Panc1 (cell line): ENCODE data around the gene SIK3. TPM values are rescaled to one million over a fixed set of nuclear protein-coding genes. Genes with fewer than 3 reads are reported as not detected.

ENCODE experiments used
- ATAC-seq: fragments of 200-7000 bp; cut with Tn5 transposase; 2 replicates; pipeline ENCODE4 v1.9.1; 2020; ENCODE audit warnings: mild to moderate bottlenecking, moderate library complexity
- BruUV-seq: library from RNA; stranded (reverse); fragments of 400-500 nt; replicated peaks from 2 replicates; lab custom pipeline; 2021; lab: Mats Ljungman, UMichigan
- CTCF ChIA-PET: fragments of 300-600 bp; sonication (Branson Sonifier 250); formaldehyde crosslinking; loops from one replicate; lab custom pipeline; 2022; ENCODE audit warnings: antibody characterized with exemption; lab: Charles Lee
- POLR2A ChIA-PET: fragments of 300-600 bp; sonication (Branson Sonifier 250); formaldehyde crosslinking; loops from one replicate; lab custom pipeline; 2022; ENCODE audit warnings: antibody characterized with exemption; lab: Charles Lee
- DNase-seq: peaks from one replicate; pipeline ENCODE4 v3.0.0-alpha.2; 2010; ENCODE audit warnings: low read depth, low spot score
- H3K27ac ChIP-seq: 2 replicates; pipeline ENCODE4 v1.5.1; 2011; ENCODE audit warnings: mild to moderate bottlenecking, low read length, inconsistent platforms
- H3K27me3 ChIP-seq: fragments of 200-500 bp; sonication (Bioruptor generic); 2 replicates; pipeline ENCODE4 v1.6.0; 2014; ENCODE audit warnings: low read length, inconsistent platforms; ENCODE audit not compliant: control insufficient read depth, insufficient read depth
- H3K36me3 ChIP-seq: fragments of 200-500 bp; sonication (Bioruptor generic); 2 replicates; pipeline ENCODE4 v1.5.1; 2014; ENCODE audit warnings: inconsistent platforms, mild to moderate bottlenecking, low read length, moderate library complexity; ENCODE audit not compliant: control insufficient read depth, insufficient read depth
- H3K4me1 ChIP-seq: 2 replicates; pipeline ENCODE4 v1.5.1; 2011; ENCODE audit warnings: inconsistent platforms, mild to moderate bottlenecking, low read length, moderate library complexity; ENCODE audit not compliant: control insufficient read depth, insufficient read depth
- H3K4me3 ChIP-seq, 2 experiments: 2 replicates each; pipeline ENCODE4 v1.5.1; 2011 to 2012; ENCODE audit warnings: low read depth in 2 of 2, low read length in 2 of 2, mild to moderate bottlenecking in 2 of 2, inconsistent platforms in 1 of 2, moderate library complexity in 1 of 2
- H3K9me3 ChIP-seq: fragments of 200-500 bp; sonication (Bioruptor generic); 2 replicates; pipeline ENCODE4 v1.5.1; 2014; ENCODE audit warnings: low read depth, mild to moderate bottlenecking, inconsistent platforms, low read length, moderate library complexity; ENCODE audit not compliant: control insufficient read depth, insufficient read depth
- POLR2AphosphoS5 ChIP-seq: IDR thresholded peaks from 2 replicates; pipeline ENCODE4 v1.6.1; 2012; ENCODE audit warnings: mild to moderate bottlenecking, low read depth, low read length, moderate library complexity
- SIN3A ChIP-seq: IDR thresholded peaks from 2 replicates; pipeline ENCODE4 v1.6.1; 2012; ENCODE audit warnings: low read depth, mild to moderate bottlenecking, low read length, moderate library complexity, borderline replicate concordance; ENCODE audit not compliant: insufficient read depth
- TCF7L2 ChIP-seq: IDR thresholded peaks from 2 replicates; pipeline ENCODE4 v1.6.1; 2011; ENCODE audit warnings: mild to moderate bottlenecking, low read depth, low read length, inconsistent platforms
- in situ Hi-C: cut with HindIII; loops from 2 replicates; pipeline ENCODE4 v1.10.0; 2016; ENCODE audit warnings: low sequenced_read_pairs, low pct_unique_long_range_greater_than_20kb
- intact Hi-C: fragments of 100-400 bp; cut with micrococcal nuclease; formaldehyde crosslinking; loops from one replicate; pipeline ENCODE4 v1.10.0; 2022; ENCODE audit not compliant: unreplicated experiment
- total RNA-seq: library from RNA; stranded (reverse); gene quantifications from one replicate; pipeline ENCODE4 v1.2.1, GENCODE V29; 2021; ENCODE audit not compliant: unreplicated experiment
- TF ChIP-seq, protein P1 (sequence below), 2 experiments: IDR thresholded peaks; 2 replicates each; pipeline ENCODE4 v1.6.1; 2011 to 2012; ENCODE audit warnings: low read depth in 2 of 2, control low read depth in 1 of 2, low read length in 1 of 2, mild to moderate bottlenecking in 1 of 2, moderate library complexity in 1 of 2; ENCODE audit not compliant: insufficient read depth in 1 of 2
- TF ChIP-seq, protein P2 (sequence below): fragments of 450-650 bp; IDR thresholded peaks from 2 replicates; pipeline ENCODE4 v1.5.1; 2017; ENCODE audit warnings: mild to moderate bottlenecking

Gene SIK3
- total RNA-seq, 1 experiment from 2014 or later, result 39.7 TPM

DNA sequence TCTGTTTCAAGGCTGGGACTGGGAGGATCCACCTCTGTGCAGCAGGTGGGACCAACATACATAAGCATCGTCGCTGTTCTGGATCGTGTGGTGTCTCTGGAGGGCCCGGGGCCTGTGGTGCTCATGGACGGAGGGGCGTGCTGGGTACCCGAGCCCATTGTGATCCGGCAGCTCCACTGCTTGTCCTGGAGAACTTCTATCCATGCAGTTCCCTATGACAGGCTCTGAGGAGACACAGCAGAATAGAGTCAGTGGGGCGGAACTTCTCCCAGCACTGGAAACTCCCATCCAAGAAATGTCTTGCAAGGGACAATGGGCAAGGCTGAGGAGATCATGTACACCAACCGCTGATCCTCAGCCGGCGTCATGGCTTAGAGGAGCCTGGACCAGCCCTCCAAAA, 249.2 kb downstream of the SIK3 start:
- TF ChIP-seq TCF7L2 (no peak), SIN3A (no peak), POLR2AphosphoS5 (no peak)
- TF ChIP-seq, protein P1, sequence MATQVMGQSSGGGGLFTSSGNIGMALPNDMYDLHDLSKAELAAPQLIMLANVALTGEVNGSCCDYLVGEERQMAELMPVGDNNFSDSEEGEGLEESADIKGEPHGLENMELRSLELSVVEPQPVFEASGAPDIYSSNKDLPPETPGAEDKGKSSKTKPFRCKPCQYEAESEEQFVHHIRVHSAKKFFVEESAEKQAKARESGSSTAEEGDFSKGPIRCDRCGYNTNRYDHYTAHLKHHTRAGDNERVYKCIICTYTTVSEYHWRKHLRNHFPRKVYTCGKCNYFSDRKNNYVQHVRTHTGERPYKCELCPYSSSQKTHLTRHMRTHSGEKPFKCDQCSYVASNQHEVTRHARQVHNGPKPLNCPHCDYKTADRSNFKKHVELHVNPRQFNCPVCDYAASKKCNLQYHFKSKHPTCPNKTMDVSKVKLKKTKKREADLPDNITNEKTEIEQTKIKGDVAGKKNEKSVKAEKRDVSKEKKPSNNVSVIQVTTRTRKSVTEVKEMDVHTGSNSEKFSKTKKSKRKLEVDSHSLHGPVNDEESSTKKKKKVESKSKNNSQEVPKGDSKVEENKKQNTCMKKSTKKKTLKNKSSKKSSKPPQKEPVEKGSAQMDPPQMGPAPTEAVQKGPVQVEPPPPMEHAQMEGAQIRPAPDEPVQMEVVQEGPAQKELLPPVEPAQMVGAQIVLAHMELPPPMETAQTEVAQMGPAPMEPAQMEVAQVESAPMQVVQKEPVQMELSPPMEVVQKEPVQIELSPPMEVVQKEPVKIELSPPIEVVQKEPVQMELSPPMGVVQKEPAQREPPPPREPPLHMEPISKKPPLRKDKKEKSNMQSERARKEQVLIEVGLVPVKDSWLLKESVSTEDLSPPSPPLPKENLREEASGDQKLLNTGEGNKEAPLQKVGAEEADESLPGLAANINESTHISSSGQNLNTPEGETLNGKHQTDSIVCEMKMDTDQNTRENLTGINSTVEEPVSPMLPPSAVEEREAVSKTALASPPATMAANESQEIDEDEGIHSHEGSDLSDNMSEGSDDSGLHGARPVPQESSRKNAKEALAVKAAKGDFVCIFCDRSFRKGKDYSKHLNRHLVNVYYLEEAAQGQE (IDR thresholded peaks at IDR 0.05; ENCODE audit: insufficient read depth in 1 of 2, low read depth in 2 of 2, low read length in 1 of 2), result no peak
- TF ChIP-seq, protein P2, sequence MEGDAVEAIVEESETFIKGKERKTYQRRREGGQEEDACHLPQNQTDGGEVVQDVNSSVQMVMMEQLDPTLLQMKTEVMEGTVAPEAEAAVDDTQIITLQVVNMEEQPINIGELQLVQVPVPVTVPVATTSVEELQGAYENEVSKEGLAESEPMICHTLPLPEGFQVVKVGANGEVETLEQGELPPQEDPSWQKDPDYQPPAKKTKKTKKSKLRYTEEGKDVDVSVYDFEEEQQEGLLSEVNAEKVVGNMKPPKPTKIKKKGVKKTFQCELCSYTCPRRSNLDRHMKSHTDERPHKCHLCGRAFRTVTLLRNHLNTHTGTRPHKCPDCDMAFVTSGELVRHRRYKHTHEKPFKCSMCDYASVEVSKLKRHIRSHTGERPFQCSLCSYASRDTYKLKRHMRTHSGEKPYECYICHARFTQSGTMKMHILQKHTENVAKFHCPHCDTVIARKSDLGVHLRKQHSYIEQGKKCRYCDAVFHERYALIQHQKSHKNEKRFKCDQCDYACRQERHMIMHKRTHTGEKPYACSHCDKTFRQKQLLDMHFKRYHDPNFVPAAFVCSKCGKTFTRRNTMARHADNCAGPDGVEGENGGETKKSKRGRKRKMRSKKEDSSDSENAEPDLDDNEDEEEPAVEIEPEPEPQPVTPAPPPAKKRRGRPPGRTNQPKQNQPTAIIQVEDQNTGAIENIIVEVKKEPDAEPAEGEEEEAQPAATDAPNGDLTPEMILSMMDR, result no peak
- no peak for ATAC-seq
- DNase-seq, result no peak
- ChIA-PET CTCF (no interaction called here), POLR2A (interaction anchor here (0.7 to 0.8 kb wide), 2 partner anchors 250 to 372 kb away, joined by 3 read pairs; no protein-coding TSS in a partner anchor)
- Histone ChIP-seq H3K36me3 (no peaks in the 10 kb centered on the region; the same call in none of the 2 replicates), H3K27ac (no peak overlapping the region), H3K9me3 (no peaks in the 10 kb centered on the region), H3K4me1 (peaks cover 8% of the 10 kb centered on the region; the same call in 1 of the 2 replicates), H3K27me3 (no peaks in the 10 kb centered on the region), H3K4me3 (no peak overlapping the region)
- BruUV-seq, result no TSS peak
- intact Hi-C loops (no loop called here), in situ Hi-C loops (no loop called here)

DNA sequence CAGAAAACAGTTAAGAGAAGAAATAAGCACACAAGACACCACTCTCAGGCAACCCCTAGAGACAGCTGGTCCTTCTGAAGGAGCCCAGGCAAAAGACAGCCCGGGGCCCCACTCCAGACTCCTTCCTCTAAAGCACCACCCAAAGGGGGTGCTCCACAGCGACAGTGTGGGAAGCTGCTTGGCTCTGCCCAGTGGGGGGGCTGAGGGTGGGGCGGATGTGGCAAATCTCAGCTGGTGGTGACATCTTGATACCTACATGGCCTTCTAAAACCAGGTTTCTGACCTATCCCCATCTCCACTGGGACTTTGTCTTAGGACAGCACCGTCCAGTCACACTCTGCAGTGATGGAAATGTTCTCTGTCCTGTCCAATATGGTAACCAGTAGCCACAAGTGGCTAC, 250.6 kb downstream of the SIK3 start:
- TF ChIP-seq, protein P1 (IDR thresholded peaks at IDR 0.05; ENCODE audit: insufficient read depth in 1 of 2, low read depth in 2 of 2, low read length in 1 of 2), result no peak
- TF ChIP-seq POLR2AphosphoS5 (no peak), TCF7L2 (no peak), SIN3A (no peak)
- TF ChIP-seq, protein P2, result no peak
- no peak for ATAC-seq
- Histone ChIP-seq H3K36me3 (no peaks in the 10 kb centered on the region; the same call in none of the 2 replicates), H3K9me3 (no peaks in the 10 kb centered on the region), H3K27me3 (no peaks in the 10 kb centered on the region), H3K27ac (no peak overlapping the region), H3K4me3 (no peak overlapping the region), H3K4me1 (peaks cover 4% of the 10 kb centered on the region; the same call in 1 of the 2 replicates)
- ChIA-PET CTCF (no interaction called here), POLR2A (interaction anchor here (0.5 kb wide), 1 partner anchor 122 kb away, joined by 3 read pairs; no protein-coding TSS in a partner anchor)
- no TSS peak for BruUV-seq
- intact Hi-C loops, result no loop called here
- no peak for DNase-seq
- in situ Hi-C loops, result no loop called here
